ENCODE results near the gene AK4. TPM values are rescaled to one million over a fixed set of nuclear protein-coding genes. Genes with fewer than 3 reads are reported as not detected.

AK4 gene
- total and polyA plus RNA-seq, 4 donors, result 52.3 to 106 (median 59.3) TPM

DNA sequence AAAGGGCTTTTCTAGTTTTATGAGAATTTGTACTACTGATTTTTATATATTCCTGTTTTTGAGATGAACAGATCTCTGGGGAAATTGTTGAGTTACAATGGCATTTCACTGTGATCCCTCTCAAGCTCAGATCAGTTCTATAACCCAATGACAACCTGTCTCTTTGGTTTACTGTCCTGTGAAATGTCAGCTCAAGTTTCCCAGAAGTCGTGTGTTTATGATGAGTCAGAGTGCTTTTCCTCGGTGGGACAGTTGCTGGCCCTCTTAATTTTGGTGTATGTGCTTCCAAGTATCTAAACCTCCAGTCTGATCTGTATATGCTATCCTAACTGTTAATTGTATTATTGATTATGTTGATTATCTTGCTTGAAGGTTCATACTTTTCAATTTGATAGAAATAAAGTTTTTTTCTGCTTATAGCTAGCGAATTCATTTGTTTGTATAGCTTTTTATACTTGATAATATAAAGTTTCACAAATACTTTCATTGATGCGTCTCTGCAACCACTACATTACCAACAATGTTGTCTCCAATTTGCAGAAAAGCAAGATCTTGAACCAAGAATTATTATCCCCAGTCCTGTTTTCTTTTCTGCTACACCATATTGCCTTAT lies 83.8 kb downstream of the AK4 start:
- peaks cover 0 to 4% (median 3%) of the 10 kb centered on the region in 4 donors for H3K36me3 ChIP-seq (ENCODE audit: control insufficient read depth in 4 of 4, insufficient read depth in 3 of 4, low read depth in 1 of 4, low read length in 3 of 4)
- TF ChIP-seq, protein P1, sequence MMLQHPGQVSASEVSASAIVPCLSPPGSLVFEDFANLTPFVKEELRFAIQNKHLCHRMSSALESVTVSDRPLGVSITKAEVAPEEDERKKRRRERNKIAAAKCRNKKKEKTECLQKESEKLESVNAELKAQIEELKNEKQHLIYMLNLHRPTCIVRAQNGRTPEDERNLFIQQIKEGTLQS (IDR thresholded peaks at IDR 0.05), result no peak
- TF ChIP-seq NR2F2 (IDR thresholded peaks at IDR 0.05), result no peak
- TF ChIP-seq RAD21 (IDR thresholded peaks at IDR 0.05), result no peak
- no peak for TF ChIP-seq SP1 (IDR thresholded peaks at IDR 0.05)
- TF ChIP-seq REST (IDR thresholded peaks at IDR 0.05), result no peak
- TF ChIP-seq RXRA (IDR thresholded peaks at IDR 0.05), result no peak
- TF ChIP-seq HNF4A (conservative IDR thresholded peaks at IDR 0.05), result no peak
- TF ChIP-seq, protein P2, sequence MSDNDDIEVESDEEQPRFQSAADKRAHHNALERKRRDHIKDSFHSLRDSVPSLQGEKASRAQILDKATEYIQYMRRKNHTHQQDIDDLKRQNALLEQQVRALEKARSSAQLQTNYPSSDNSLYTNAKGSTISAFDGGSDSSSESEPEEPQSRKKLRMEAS (IDR thresholded peaks at IDR 0.05), result no peak
- H3K4me1 ChIP-seq (ENCODE audit: control insufficient read depth in 4 of 4, insufficient read depth in 4 of 4, low read length in 3 of 4), result no peaks in the 10 kb centered on the region
- H3K9me3 ChIP-seq (ENCODE audit: control insufficient read depth in 4 of 4, low read length in 3 of 4), result no peaks in the 10 kb centered on the region
- WGBS, result 81% methylated on average over 4 of the region's 4 CpGs
- no peak overlapping the region for H3K27ac ChIP-seq (ENCODE audit: low read depth in 1 of 2, low read length in 2 of 2)
- no peaks in the 10 kb centered on the region for H3K27me3 ChIP-seq (ENCODE audit: control insufficient read depth in 4 of 4, insufficient read depth in 4 of 4, low read length in 3 of 4)
- no peak for DNase-seq (ENCODE audit: low spot score)
- no peak overlapping the region for H3K9ac ChIP-seq (ENCODE audit: low read depth in 1 of 2, low read length in 2 of 2)
- H3K4me3 ChIP-seq (ENCODE audit: low read depth in 1 of 3, low read length in 3 of 3), result no peak overlapping the region

GRCh38 chr1:65232461-65232990 lies 84.5 kb downstream of the AK4 start:
- no peak overlapping the region for H3K4me3 ChIP-seq (ENCODE audit: low read depth in 1 of 3, low read length in 3 of 3)
- H3K27me3 ChIP-seq (ENCODE audit: control insufficient read depth in 4 of 4, insufficient read depth in 4 of 4, low read length in 3 of 4), result no peaks in the 10 kb centered on the region
- no peaks in the 10 kb centered on the region for H3K4me1 ChIP-seq (ENCODE audit: control insufficient read depth in 4 of 4, insufficient read depth in 4 of 4, low read length in 3 of 4)
- 83% methylated on average over 4 of the region's 4 CpGs for WGBS
- H3K27ac ChIP-seq (ENCODE audit: low read depth in 1 of 2, low read length in 2 of 2), result no peak overlapping the region
- H3K36me3 ChIP-seq (ENCODE audit: control insufficient read depth in 4 of 4, insufficient read depth in 3 of 4, low read depth in 1 of 4, low read length in 3 of 4), result peaks cover 0 to 4% (median 3%) of the 10 kb centered on the region in 4 donors
- H3K9ac ChIP-seq (ENCODE audit: low read depth in 1 of 2, low read length in 2 of 2), result no peak overlapping the region
- DNase-seq (ENCODE audit: low spot score), result no peak
- TF ChIP-seq YY1 (IDR thresholded peaks at IDR 0.05) (no peak), GABPA (IDR thresholded peaks at IDR 0.05 in 1 of 2, conservative IDR thresholded peaks at IDR 0.05 in 1 of 2) (no peak), JUND (IDR thresholded peaks at IDR 0.05) (no peak), REST (IDR thresholded peaks at IDR 0.05) (no peak), TAF1 (conservative IDR thresholded peaks at IDR 0.05) (no peak)
- TF ChIP-seq, protein P2 (IDR thresholded peaks at IDR 0.05), result no peak
- TF ChIP-seq, protein P1 (IDR thresholded peaks at IDR 0.05), result no peak
- H3K9me3 ChIP-seq (ENCODE audit: control insufficient read depth in 4 of 4, low read length in 3 of 4), result no peaks in the 10 kb centered on the region
